SK-N-SH (cell line): ENCODE results near the gene TMPRSS9. TPM values are rescaled to one million over a fixed set of nuclear protein-coding genes. Genes with fewer than 3 reads are reported as not detected.

Experiments used
- CTCF ChIA-PET: fragments of 300-600, 350-600 bp; formaldehyde crosslinking; extraction: SDS; loops from one replicate; lab custom pipeline; 2021; lab: Yijun Ruan, JAX
- POLR2A ChIA-PET: fragments of 350-600 bp; sonication (Branson Sonifier 250); formaldehyde crosslinking; extraction: SDS; loops from one replicate; lab custom pipeline; 2020; ENCODE audit warnings: antibody characterized with exemption, inconsistent platforms; lab: Yijun Ruan, JAX
- DNase-seq: peaks from one replicate; pipeline ENCODE4 v3.0.0; 2012
- H2AFZ ChIP-seq: fragments of 200-600 bp; sonication (generic); 2 replicates; pipeline ENCODE4 v1.8.1; 2016; ENCODE audit warnings: antibody characterized with exemption, mild to moderate bottlenecking, low read depth
- H3F3A ChIP-seq: fragments of 200-600 bp; sonication (generic); replicated peaks from 2 replicates; pipeline ENCODE3; 2016; ENCODE audit warnings: antibody characterized with exemption, mild to moderate bottlenecking; ENCODE audit not compliant: insufficient read depth
- H3K27ac ChIP-seq, 2 experiments: fragments of 200-500 bp in 1 of 2; fragments of 200-600 bp in 1 of 2; sonication (Bioruptor generic) in 1 of 2; sonication (generic), shearing (Covaris generic) in 1 of 2; 2 replicates each; pipeline versions ENCODE4 v1.5.1 to v1.6.1; 2014 to 2016; ENCODE audit warnings: low read depth in 2 of 2, inconsistent platforms in 1 of 2, low read length in 1 of 2, mild to moderate bottlenecking in 1 of 2, mixed read lengths in 1 of 2
- H3K27me3 ChIP-seq: fragments of 200-600 bp; sonication (generic), shearing (Covaris generic); 2 replicates; pipeline ENCODE4 v1.6.1; 2016; ENCODE audit warnings: mixed run types; ENCODE audit not compliant: insufficient read depth
- H3K36me3 ChIP-seq, 2 experiments: fragments of 200-500 bp in 1 of 2; fragments of 200-600 bp in 1 of 2; sonication (Bioruptor generic) in 1 of 2; sonication (generic) in 1 of 2; replicated peaks in 1 of 2; 2 replicates each; pipeline versions ENCODE3 to v1.5.1; 2014 to 2016; ENCODE audit warnings: low read length in 1 of 2, mild to moderate bottlenecking in 1 of 2; ENCODE audit not compliant: insufficient read depth in 2 of 2, control insufficient read depth in 1 of 2
- H3K4me1 ChIP-seq, 2 experiments: fragments of 200-500 bp in 1 of 2; fragments of 200-600 bp in 1 of 2; sonication (Bioruptor generic) in 1 of 2; sonication (generic), shearing (Covaris generic) in 1 of 2; 2 replicates each; pipeline versions ENCODE4 v1.5.1 to v1.6.1; 2014 to 2016; ENCODE audit warnings: low read depth in 1 of 2, low read length in 1 of 2, mixed run types in 1 of 2; ENCODE audit not compliant: insufficient read depth in 2 of 2, control insufficient read depth in 1 of 2
- H3K4me2 ChIP-seq: fragments of 200-600 bp; sonication (generic), shearing (Covaris generic); 2 replicates; pipeline ENCODE4 v1.6.1; 2017; ENCODE audit warnings: mixed run types
- H3K4me3 ChIP-seq, 2 experiments: fragments of 200-500 bp in 1 of 2; fragments of 200-600 bp in 1 of 2; sonication (Bioruptor generic) in 1 of 2; sonication (generic), shearing (Covaris generic) in 1 of 2; 2 replicates each; pipeline versions ENCODE4 v1.5.1 to v1.8.1; 2014 to 2016; ENCODE audit warnings: low read depth in 2 of 2, inconsistent platforms in 1 of 2, low read length in 1 of 2, mild to moderate bottlenecking in 1 of 2, mixed read lengths in 1 of 2, moderate library complexity in 1 of 2
- H3K79me2 ChIP-seq: fragments of 200-600 bp; sonication (generic); 2 replicates; pipeline ENCODE4 v1.8.1; 2017; ENCODE audit warnings: mild to moderate bottlenecking; ENCODE audit not compliant: insufficient read depth
- H3K9ac ChIP-seq: fragments of 200-600 bp; sonication (generic); 2 replicates; pipeline ENCODE4 v1.6.1; 2017; ENCODE audit warnings: mixed run types
- H3K9me2 ChIP-seq: fragments of 200-600 bp; sonication (generic); 2 replicates; pipeline ENCODE4 v1.6.1; 2017; ENCODE audit warnings: mixed run types
- H3K9me3 ChIP-seq: fragments of 200-600 bp; sonication (generic); 2 replicates; pipeline ENCODE4 v1.6.1; 2017; ENCODE audit warnings: mixed run types, mild to moderate bottlenecking, moderate library complexity
- H4K20me1 ChIP-seq: fragments of 200-600 bp; sonication (generic); 2 replicates; pipeline ENCODE4 v1.6.1; 2017; ENCODE audit warnings: mild to moderate bottlenecking, mixed run types; ENCODE audit not compliant: insufficient read depth
- CTCF ChIP-seq: fragments of 200-600 bp; sonication (generic); IDR thresholded peaks from 2 replicates; pipeline ENCODE4 v1.6.1; 2017; ENCODE audit warnings: antibody characterized with exemption, mild to moderate bottlenecking, moderate library complexity
- FOSL2 ChIP-seq: IDR thresholded peaks from 2 replicates; pipeline ENCODE4 v1.4.0; 2012; ENCODE audit warnings: low read depth, mild to moderate bottlenecking, moderate library complexity, borderline replicate concordance
- FOXM1 ChIP-seq: IDR thresholded peaks from 2 replicates; pipeline ENCODE4 v1.4.0; 2012; ENCODE audit warnings: low read depth, mild to moderate bottlenecking
- GABPA ChIP-seq: IDR thresholded peaks from 2 replicates; pipeline ENCODE4 v1.4.0; 2012; ENCODE audit warnings: low read depth, mild to moderate bottlenecking
- MAX ChIP-seq: IDR thresholded peaks from 2 replicates; pipeline ENCODE4 v1.4.0; 2012; ENCODE audit warnings: low read depth
- NFIC ChIP-seq: IDR thresholded peaks from 2 replicates; pipeline ENCODE4 v1.4.0; 2012; ENCODE audit warnings: borderline replicate concordance
- NRF1 ChIP-seq: IDR thresholded peaks from 2 replicates; pipeline ENCODE4 v1.6.1; 2012; ENCODE audit warnings: low read depth, mild to moderate bottlenecking, low read length
- PBX3 ChIP-seq: IDR thresholded peaks from 2 replicates; pipeline ENCODE4; 2012
- POLR2AphosphoS5 ChIP-seq: IDR thresholded peaks from 2 replicates; pipeline ENCODE4 v1.6.1; 2012; ENCODE audit warnings: low read depth, low read length
- RXRA ChIP-seq: IDR thresholded peaks from 2 replicates; pipeline ENCODE4 v1.4.0; 2012; ENCODE audit warnings: low read depth, mild to moderate bottlenecking, borderline replicate concordance
- USF1 ChIP-seq: IDR thresholded peaks from 2 replicates; pipeline ENCODE4 v1.4.0; 2012; ENCODE audit warnings: low read depth, borderline replicate concordance
- USF2 ChIP-seq: fragments of 150-350 bp; IDR thresholded peaks from 2 replicates; pipeline ENCODE4 v1.6.1; 2017; ENCODE audit warnings: antibody characterized with exemption, low read length, low read depth, borderline replicate concordance
- YY1 ChIP-seq: IDR thresholded peaks from 2 replicates; pipeline ENCODE4 v1.4.0; 2012; ENCODE audit warnings: low read depth, mild to moderate bottlenecking
- ZBTB33 ChIP-seq: IDR thresholded peaks from 2 replicates; pipeline ENCODE4 v1.4.0; 2012; ENCODE audit warnings: low read depth, borderline replicate concordance
- WGBS: methylation state at CpG from one replicate; pipeline ENCODE4 v1.1.6; 2017; ENCODE audit warnings: low lambda C conversion rate; 5-methylcytosine and 5-hydroxymethylcytosine counted together
- polyA plus RNA-seq, 3 experiments: library from polyadenylated mRNA; depleted of rRNA; stranded (reverse); fragments of >200 nt; gene quantifications; 2 replicates each; pipeline ENCODE4 v1.2.3, GENCODE V29; 2012

Gene TMPRSS9
- polyA plus RNA-seq, 1 of the 3 experiments (the other 2 are of a cell fraction) = not detected

GRCh38 chr19:2440515-2440914 lies 80.5 kb downstream of the TMPRSS9 start:
- Histone ChIP-seq H3K27me3 (no peaks in the 10 kb centered on the region), H3K9me3 (no peaks in the 10 kb centered on the region), H3K4me2 (no peak overlapping the region), H3K4me3 (no peak overlapping the region), H3K9me2 (no peaks in the 10 kb centered on the region), H3K9ac (no peak overlapping the region), H3K4me1 (no peaks in the 10 kb centered on the region), H3K36me3 (peaks cover 3 to 29% of the 10 kb centered on the region in 2 experiments), H4K20me1 (peaks cover 34% of the 10 kb centered on the region; the same call in 1 of the 2 replicates), H3K79me2 (peaks cover 81% of the 10 kb centered on the region), H3K27ac (no peak overlapping the region), H3F3A (no peaks in the 10 kb centered on the region), H2AFZ (no peak overlapping the region)
- TF ChIP-seq RXRA (no peak), CTCF (no peak), USF2 (no peak), YY1 (no peak), FOXM1 (no peak), POLR2AphosphoS5 (no peak), NFIC (no peak), ZBTB33 (no peak), MAX (no peak), GABPA (no peak), FOSL2 (no peak), NRF1 (no peak), PBX3 (no peak), USF1 (no peak)
- ChIA-PET CTCF (interaction anchor here (2.4 kb wide), 1 partner anchor 170 kb away, joined by 7 read pairs; no protein-coding TSS in a partner anchor), POLR2A (no interaction called here)
- DNase-seq = no peak
- 97% methylated on average over 1 of the region's 1 CpG for WGBS
